Hepatocyte (in vitro differentiated cells): Measurements from ENCODE around the gene TRIM56. TPM values are rescaled to one million over a fixed set of nuclear protein-coding genes. Genes with fewer than 3 reads are reported as not detected.
A peak's percentile ranks its signal among the peaks of the same experiment; 100 is the strongest.
"Not testable (repeated sequence)": the region's sequence is repeated elsewhere in the genome, so short reads cannot be mapped to it uniquely, and the experiment has no call there.

Experiments
- DNase-seq: peaks from one replicate; pipeline ENCODE4 v3.0.0-alpha.2; 2016; ENCODE audit warnings: low spot score
- H2AFZ ChIP-seq: fragments of 200-600 bp; sonication (generic); 2 replicates; pipeline ENCODE4 v1.6.0; 2016; ENCODE audit warnings: antibody characterized with exemption, mild to moderate bottlenecking
- H3K27ac ChIP-seq: fragments of 200-600 bp; sonication (generic); 2 replicates; pipeline ENCODE4 v1.5.1; 2016; ENCODE audit warnings: mild to moderate bottlenecking
- H3K27me3 ChIP-seq: fragments of 200-600 bp; sonication (generic); 2 replicates; pipeline ENCODE4 v1.6.1; 2016
- H3K36me3 ChIP-seq: fragments of 200-600 bp; sonication (generic); replicated peaks from 2 replicates; pipeline ENCODE4 v1.5.1; 2016; ENCODE audit warnings: low read depth; ENCODE audit not compliant: insufficient read depth
- H3K4me1 ChIP-seq: fragments of 200-600 bp; sonication (generic); 2 replicates; pipeline ENCODE4 v1.5.1; 2016; ENCODE audit warnings: mild to moderate bottlenecking, moderate library complexity; ENCODE audit not compliant: insufficient read depth
- H3K4me2 ChIP-seq: fragments of 200-600 bp; sonication (generic); 2 replicates; pipeline ENCODE4 v1.6.0; 2016
- H3K4me3 ChIP-seq: fragments of 200-600 bp; sonication (generic); 2 replicates; pipeline ENCODE4 v1.5.1; 2016; ENCODE audit warnings: mild to moderate bottlenecking
- H3K79me2 ChIP-seq: fragments of 200-600 bp; sonication (generic); 2 replicates; pipeline ENCODE4 v1.6.0; 2017; ENCODE audit warnings: mild to moderate bottlenecking
- H3K9me2 ChIP-seq: fragments of 200-600 bp; sonication (generic); replicated peaks from 2 replicates; pipeline ENCODE4 v1.6.0; 2017; ENCODE audit warnings: mild to moderate bottlenecking; ENCODE audit not compliant: insufficient read depth
- H3K9me3 ChIP-seq: fragments of 200-600 bp; sonication (generic); 2 replicates; pipeline ENCODE4 v1.5.1; 2016; ENCODE audit warnings: low read depth, mild to moderate bottlenecking
- H4K20me1 ChIP-seq: fragments of 200-600 bp; sonication (generic); 2 replicates; pipeline ENCODE4 v1.6.0; 2016; ENCODE audit warnings: mild to moderate bottlenecking; ENCODE audit not compliant: insufficient read depth, poor library complexity, severe bottlenecking
- EZH2 ChIP-seq: fragments of 200-600 bp; sonication (generic); IDR thresholded peaks from 2 replicates; pipeline ENCODE4 v1.6.1; 2016; ENCODE audit warnings: antibody characterized with exemption, mild to moderate bottlenecking, borderline replicate concordance
- EZH2phosphoT487 ChIP-seq: fragments of 200-600 bp; sonication (generic); IDR thresholded peaks from one replicate; pipeline ENCODE4 v1.6.1; 2018; ENCODE audit warnings: antibody characterized with exemption, mild to moderate bottlenecking, low read depth, moderate library complexity; ENCODE audit not compliant: unreplicated experiment, severe bottlenecking
- WGBS: methylation state at CpG from one replicate; pipeline ENCODE4 v1.1.6; 2016; ENCODE audit warnings: low lambda C conversion rate; ENCODE audit errors: missing lambda C conversion rate; 5-methylcytosine and 5-hydroxymethylcytosine counted together
- polyA plus RNA-seq: library from polyadenylated mRNA; unstranded; fragments of >200 nt; fragmentation: Nextera tagmentation; extraction: Ambion mirVana; gene quantifications from 2 replicates; pipeline ENCODE4 v1.2.1, GENCODE V29; 2016
- total RNA-seq: library from RNA; depleted of rRNA; stranded (reverse); fragments of >200 nt; gene quantifications from 2 replicates; pipeline ENCODE4 v1.2.3, GENCODE V29; 2014
- TF ChIP-seq, protein P1 (sequence below): fragments of 200-600 bp; sonication (generic); IDR thresholded peaks from 2 replicates; pipeline ENCODE4 v1.5.1; 2016; ENCODE audit warnings: antibody characterized with exemption, mild to moderate bottlenecking; ENCODE audit not compliant: poor library complexity

Gene TRIM56
- total and polyA plus RNA-seq, 2 experiments from 2014 or later: 13.1 to 25.7 TPM

DNA sequence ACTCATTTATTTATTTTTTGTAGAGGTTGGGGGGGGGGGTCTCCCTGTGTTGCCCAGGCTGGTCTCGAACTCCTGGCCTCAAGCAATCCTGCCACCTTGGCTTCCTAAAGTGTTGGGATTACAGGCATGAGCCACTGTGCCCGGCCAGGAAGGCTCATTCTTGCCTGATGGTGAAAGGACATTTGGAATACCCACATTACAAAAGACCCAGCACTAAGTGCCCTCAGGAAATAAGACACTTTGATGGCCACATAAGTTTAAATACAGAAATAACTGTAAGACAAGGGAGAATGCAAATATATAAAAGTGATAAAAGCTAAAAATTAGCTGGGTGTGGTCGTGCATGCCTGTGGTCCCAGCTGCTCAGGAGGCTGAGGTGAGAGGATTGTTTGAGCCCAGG is 33.6 kb downstream of the TRIM56 start:
- H3K27ac ChIP-seq: peak overlapping the region; percentile 40
- no peak overlapping the region for H3K4me2 ChIP-seq
- H3K4me3 ChIP-seq: no peak overlapping the region
- H3K9me3 ChIP-seq: no peaks in the 10 kb centered on the region
- DNase-seq: no peak
- no peaks in the 10 kb centered on the region for H3K27me3 ChIP-seq
- no peak overlapping the region for H2AFZ ChIP-seq
- WGBS: 86% methylated on average over 3 of the region's 3 CpGs
- peaks cover 18% of the 10 kb centered on the region for H3K4me1 ChIP-seq
- H3K9me2 ChIP-seq: no peaks in the 10 kb centered on the region
- TF ChIP-seq, protein P1, sequence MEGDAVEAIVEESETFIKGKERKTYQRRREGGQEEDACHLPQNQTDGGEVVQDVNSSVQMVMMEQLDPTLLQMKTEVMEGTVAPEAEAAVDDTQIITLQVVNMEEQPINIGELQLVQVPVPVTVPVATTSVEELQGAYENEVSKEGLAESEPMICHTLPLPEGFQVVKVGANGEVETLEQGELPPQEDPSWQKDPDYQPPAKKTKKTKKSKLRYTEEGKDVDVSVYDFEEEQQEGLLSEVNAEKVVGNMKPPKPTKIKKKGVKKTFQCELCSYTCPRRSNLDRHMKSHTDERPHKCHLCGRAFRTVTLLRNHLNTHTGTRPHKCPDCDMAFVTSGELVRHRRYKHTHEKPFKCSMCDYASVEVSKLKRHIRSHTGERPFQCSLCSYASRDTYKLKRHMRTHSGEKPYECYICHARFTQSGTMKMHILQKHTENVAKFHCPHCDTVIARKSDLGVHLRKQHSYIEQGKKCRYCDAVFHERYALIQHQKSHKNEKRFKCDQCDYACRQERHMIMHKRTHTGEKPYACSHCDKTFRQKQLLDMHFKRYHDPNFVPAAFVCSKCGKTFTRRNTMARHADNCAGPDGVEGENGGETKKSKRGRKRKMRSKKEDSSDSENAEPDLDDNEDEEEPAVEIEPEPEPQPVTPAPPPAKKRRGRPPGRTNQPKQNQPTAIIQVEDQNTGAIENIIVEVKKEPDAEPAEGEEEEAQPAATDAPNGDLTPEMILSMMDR: no peak
- no peak for TF ChIP-seq EZH2phosphoT487
- no peak for TF ChIP-seq EZH2
- H4K20me1 ChIP-seq: no peaks in the 10 kb centered on the region
- H3K36me3 ChIP-seq: no peaks in the 10 kb centered on the region
- no peaks in the 10 kb centered on the region for H3K79me2 ChIP-seq

DNA sequence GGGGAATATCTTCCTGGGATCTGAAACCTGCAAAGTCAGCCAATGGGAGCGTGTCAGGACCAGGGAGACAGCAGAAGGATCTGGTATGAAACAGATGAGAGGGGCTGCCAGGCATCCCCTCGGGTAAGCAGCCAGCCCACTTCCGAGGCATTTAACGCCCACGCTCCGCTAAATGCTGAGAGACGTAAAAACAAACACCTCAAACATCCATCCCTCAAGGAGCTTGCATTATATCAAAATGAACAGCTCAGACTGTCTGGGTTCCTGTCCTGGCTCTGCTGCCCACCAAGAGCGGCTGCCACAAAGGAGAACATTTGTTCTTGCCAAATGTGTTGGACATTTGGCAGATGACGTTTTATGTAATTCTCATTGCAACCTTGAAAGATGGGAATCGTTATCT is 34.6 kb downstream of the TRIM56 start:
- no peak overlapping the region for H3K4me2 ChIP-seq
- H3K79me2 ChIP-seq: no peaks in the 10 kb centered on the region
- WGBS: 63% methylated on average over 10 of the region's 10 CpGs
- no peaks in the 10 kb centered on the region for H3K9me2 ChIP-seq
- H3K9me3 ChIP-seq: no peaks in the 10 kb centered on the region
- H3K27ac ChIP-seq: peak overlapping the region; percentile 21
- no peak overlapping the region for H2AFZ ChIP-seq
- H3K36me3 ChIP-seq: no peaks in the 10 kb centered on the region
- TF ChIP-seq EZH2phosphoT487 (no peak), EZH2 (no peak)
- TF ChIP-seq, protein P1: no peak
- H4K20me1 ChIP-seq: no peaks in the 10 kb centered on the region
- peaks cover 19% of the 10 kb centered on the region for H3K4me1 ChIP-seq
- H3K4me3 ChIP-seq: no peak overlapping the region
- no peak for DNase-seq
- no peaks in the 10 kb centered on the region for H3K27me3 ChIP-seq

DNA sequence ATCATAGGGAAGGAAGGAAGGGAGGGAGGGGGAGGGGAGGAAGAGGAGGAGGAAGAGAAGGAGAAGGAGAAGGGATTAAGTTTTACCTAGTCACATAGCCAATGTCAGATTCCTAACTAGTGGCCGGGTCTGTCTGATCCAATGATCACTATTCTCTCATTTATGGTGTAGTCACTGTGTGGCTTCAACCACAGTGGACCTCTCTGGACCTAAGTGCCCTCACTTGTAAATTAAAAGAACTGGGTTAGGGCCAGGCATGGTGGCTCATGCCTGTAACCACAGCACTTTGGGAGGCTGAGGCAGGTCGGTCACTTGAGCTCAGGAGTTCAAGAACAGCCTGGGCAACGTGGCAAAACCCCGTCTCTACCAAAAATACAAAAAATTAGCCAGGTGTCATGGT is 35.0 kb downstream of the TRIM56 start:
- no peak overlapping the region for H3K4me2 ChIP-seq
- H2AFZ ChIP-seq: no peak overlapping the region
- H3K36me3 ChIP-seq: no peaks in the 10 kb centered on the region
- H3K79me2 ChIP-seq: no peaks in the 10 kb centered on the region
- 81% methylated on average over 4 of the region's 4 CpGs for WGBS
- H3K4me1 ChIP-seq: peaks cover 22% of the 10 kb centered on the region
- DNase-seq: no peak
- no peaks in the 10 kb centered on the region for H3K9me2 ChIP-seq
- no peaks in the 10 kb centered on the region for H3K9me3 ChIP-seq
- H4K20me1 ChIP-seq: no peaks in the 10 kb centered on the region
- H3K27ac ChIP-seq: peak overlapping the region; percentile 21
- TF ChIP-seq, protein P1: no peak
- no peak for TF ChIP-seq EZH2
- TF ChIP-seq EZH2phosphoT487: no peak
- no peak overlapping the region for H3K4me3 ChIP-seq
- H3K27me3 ChIP-seq: no peaks in the 10 kb centered on the region

DNA sequence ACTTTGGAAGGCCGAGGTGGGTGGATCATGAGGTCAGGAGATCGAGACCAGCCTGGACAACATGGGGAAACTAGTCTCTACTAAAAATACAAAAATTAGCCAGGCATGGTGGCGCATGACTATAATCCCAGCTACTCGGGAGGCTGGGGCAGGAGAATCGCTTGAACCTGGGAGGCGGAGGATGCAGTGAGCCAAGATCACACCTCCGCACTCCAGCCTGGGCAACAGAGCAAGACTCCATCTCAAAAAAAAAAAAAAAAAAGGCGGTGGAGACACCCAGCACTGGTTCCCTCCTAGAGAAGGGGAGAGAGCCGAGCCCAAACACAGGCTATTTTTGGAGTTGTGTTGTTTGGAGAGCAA is 36.3 kb downstream of the TRIM56 start:
- WGBS: 82% methylated on average over 9 of the region's 9 CpGs
- not testable (repeated sequence) for H3K27me3 ChIP-seq, H3K9me3 ChIP-seq, DNase-seq, H3K36me3 ChIP-seq, H2AFZ ChIP-seq, H3K4me3 ChIP-seq, H4K20me1 ChIP-seq, H3K9me2 ChIP-seq, H3K79me2 ChIP-seq
- peaks cover 30% of the 10 kb centered on the region for H3K4me1 ChIP-seq
- H3K4me2 ChIP-seq: peak overlapping the region; percentile 68
- peak overlapping the region; percentile 94 for H3K27ac ChIP-seq
